ENCODE results near the gene KRTAP6-2. TPM values are rescaled to one million over a fixed set of nuclear protein-coding genes. Genes with fewer than 3 reads are reported as not detected.

The KRTAP6-2 gene
- total and polyA plus RNA-seq, 2 of the 8 experiments (the other 6 are each of a cell fraction or from before 2014, with no cell fraction given): not detected

DNA sequence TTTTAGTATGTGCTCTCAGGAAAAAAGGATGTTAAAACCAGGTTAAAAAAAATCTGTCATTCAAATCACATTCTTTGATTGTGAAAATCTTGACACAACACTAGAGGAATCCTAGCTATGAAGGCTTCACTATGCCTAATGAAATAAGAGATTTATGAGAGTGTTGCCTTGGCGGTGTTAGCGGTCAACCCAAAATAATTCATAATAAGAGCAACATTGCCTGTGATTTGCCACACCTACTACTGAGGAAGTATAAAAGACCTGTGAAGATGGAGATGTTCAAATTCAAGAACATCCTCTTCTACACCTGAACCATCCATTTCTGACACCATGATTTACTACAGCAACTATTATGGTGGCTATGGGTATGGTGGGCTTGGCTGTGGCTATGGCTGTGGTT is 17.4 kb upstream of the KRTAP6-2 start, which contains the start of gene KRTAP20-1:
KRTAP20-1 (plus strand) TSS at position 301 of the 400 bp plus-strand sequence; CDS start at position 331, 30 bp downstream.
- POLR2A ChIA-PET (ENCODE audit: partially characterized antibody): no interaction called here
- TF ChIP-seq CHD1 (IDR thresholded peaks at IDR 0.05; ENCODE audit: low read depth, low read length) (no peak), HDAC6 (IDR thresholded peaks at IDR 0.05; ENCODE audit: low read depth, low read length) (no peak), RFX5 (IDR thresholded peaks at IDR 0.05; ENCODE audit: borderline replicate concordance, low read depth, low read length) (no peak), GABPA (IDR thresholded peaks at IDR 0.05; ENCODE audit: borderline replicate concordance, insufficient read depth, low read length) (no peak), POLR2AphosphoS5 (IDR thresholded peaks at IDR 0.05; ENCODE audit: low read depth, low read length) (no peak), JUN (IDR thresholded peaks at IDR 0.05; ENCODE audit: low read depth, low read length) (no peak), KDM5A (IDR thresholded peaks at IDR 0.05; ENCODE audit: low read length) (no peak), TAF7 (optimal IDR thresholded peaks at IDR 0.05; ENCODE audit: borderline replicate concordance, low read depth, low read length) (no peak), SIN3A (conservative IDR thresholded peaks at IDR 0.05 in 1 of 2, IDR thresholded peaks at IDR 0.05 in 1 of 2; ENCODE audit: low read depth in 1 of 2, low read length in 2 of 2) (no peak), TAF1 (IDR thresholded peaks at IDR 0.05; ENCODE audit: low read depth, low read length) (no peak), RBBP5 (IDR thresholded peaks at IDR 0.05; ENCODE audit: borderline replicate concordance, low read depth, low read length) (no peak)
- TF ChIP-seq, protein P1, sequence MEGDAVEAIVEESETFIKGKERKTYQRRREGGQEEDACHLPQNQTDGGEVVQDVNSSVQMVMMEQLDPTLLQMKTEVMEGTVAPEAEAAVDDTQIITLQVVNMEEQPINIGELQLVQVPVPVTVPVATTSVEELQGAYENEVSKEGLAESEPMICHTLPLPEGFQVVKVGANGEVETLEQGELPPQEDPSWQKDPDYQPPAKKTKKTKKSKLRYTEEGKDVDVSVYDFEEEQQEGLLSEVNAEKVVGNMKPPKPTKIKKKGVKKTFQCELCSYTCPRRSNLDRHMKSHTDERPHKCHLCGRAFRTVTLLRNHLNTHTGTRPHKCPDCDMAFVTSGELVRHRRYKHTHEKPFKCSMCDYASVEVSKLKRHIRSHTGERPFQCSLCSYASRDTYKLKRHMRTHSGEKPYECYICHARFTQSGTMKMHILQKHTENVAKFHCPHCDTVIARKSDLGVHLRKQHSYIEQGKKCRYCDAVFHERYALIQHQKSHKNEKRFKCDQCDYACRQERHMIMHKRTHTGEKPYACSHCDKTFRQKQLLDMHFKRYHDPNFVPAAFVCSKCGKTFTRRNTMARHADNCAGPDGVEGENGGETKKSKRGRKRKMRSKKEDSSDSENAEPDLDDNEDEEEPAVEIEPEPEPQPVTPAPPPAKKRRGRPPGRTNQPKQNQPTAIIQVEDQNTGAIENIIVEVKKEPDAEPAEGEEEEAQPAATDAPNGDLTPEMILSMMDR (IDR thresholded peaks at IDR 0.05; ENCODE audit: control extremely low read depth in 1 of 3, insufficient read depth in 1 of 3, low read depth in 1 of 3, low read length in 3 of 3): no peak

More for the DNA sequence above, 17.4 kb upstream of the KRTAP6-2 start, which contains the start of gene KRTAP20-1:
- Histone ChIP-seq H2BK15ac (ENCODE audit: low read length) (no peak within 1 kb of the TSS), H3K4me1 (replicated peaks in 1 of 4; ENCODE audit: control insufficient read depth in 3 of 4, insufficient read depth in 4 of 4, low read length in 3 of 4) (no peaks in the 10 kb centered on the region), H3K14ac (ENCODE audit: insufficient read length) (no peak within 1 kb of the TSS), H2AFZ (ENCODE audit: low read length) (no peak within 1 kb of the TSS), H3K23ac (ENCODE audit: insufficient read length) (no peak within 1 kb of the TSS), H3K23me2 (ENCODE audit: low read depth, low read length) (no peaks in the 10 kb centered on the region), H3K27ac (ENCODE audit: low read depth, low read length) (no peak within 1 kb of the TSS), H2AK5ac (ENCODE audit: low read depth, low read length) (no peak within 1 kb of the TSS), H4K20me1 (replicated peaks in 1 of 2; ENCODE audit: control insufficient read depth in 1 of 2, insufficient read depth in 2 of 2, low read length in 2 of 2) (no peaks in the 10 kb centered on the region), H3K56ac (replicated peaks; ENCODE audit: insufficient read length, low read depth, low read length) (no peak within 1 kb of the TSS), H3K4ac (replicated peaks; ENCODE audit: insufficient read length, low read depth, low read length) (no peak within 1 kb of the TSS), H2BK5ac (ENCODE audit: low read depth, low read length) (no peak within 1 kb of the TSS), H3K27me3 (replicated peaks in 1 of 4; ENCODE audit: control insufficient read depth in 3 of 4, extremely low read depth in 1 of 4, insufficient read depth in 3 of 4, low read length in 3 of 4) (no peaks in the 10 kb centered on the region), H3K9ac (replicated peaks in 1 of 4; ENCODE audit: extremely low read depth in 1 of 4, low read depth in 3 of 4, low read length in 3 of 4) (no peak within 1 kb of the TSS), H3K4me2 (ENCODE audit: insufficient read depth in 1 of 2, low read depth in 2 of 2, low read length in 2 of 2) (no peak within 1 kb of the TSS), H4K5ac (ENCODE audit: insufficient read length, low read depth, low read length) (no peak within 1 kb of the TSS), H3K79me1 (ENCODE audit: low read depth, low read length) (no peaks in the 10 kb centered on the region), H4K8ac (ENCODE audit: extremely low read depth, insufficient read depth, low read length) (no peak within 1 kb of the TSS), H3K79me2 (ENCODE audit: control insufficient read depth in 1 of 2, insufficient read depth in 2 of 2, low read length in 2 of 2) (no peaks in the 10 kb centered on the region), H2BK20ac (ENCODE audit: low read length) (no peak within 1 kb of the TSS), H2BK120ac (replicated peaks; ENCODE audit: low read depth, low read length) (no peak within 1 kb of the TSS), H3K4me3 (ENCODE audit: extremely low read depth in 1 of 4, insufficient read depth in 2 of 4, low read depth in 3 of 4, low read length in 4 of 4) (no peak within 1 kb of the TSS), H3K18ac (ENCODE audit: extremely low read depth, low read length) (no peak within 1 kb of the TSS), H2BK12ac (ENCODE audit: low read depth, low read length) (no peak within 1 kb of the TSS), H4K91ac (replicated peaks; ENCODE audit: insufficient read length, low read length) (no peak within 1 kb of the TSS), H3K9me3 (ENCODE audit: insufficient read depth in 2 of 2, low read depth in 1 of 2, low read length in 1 of 2) (no peaks in the 10 kb centered on the region; a peak in 1 of 4 replicates), H3K36me3 (ENCODE audit: control insufficient read depth in 2 of 4, insufficient read depth in 4 of 4, low read length in 3 of 4) (no peaks in the 10 kb centered on the region)
- CTCF ChIA-PET (ENCODE audit: partially characterized antibody): interaction anchor here (1.5 kb wide), 1 partner anchor 10 kb away, joined by 4 read pairs; no protein-coding TSS in a partner anchor
- WGBS, 2 experiments (ENCODE audit: extremely low coverage in 1 of 2, insufficient coverage in 1 of 2, insufficient read length in 1 of 2, insufficient replicate concordance in 2 of 2, low coverage in 1 of 2, low lambda C conversion rate in 2 of 2, missing lambda C conversion rate in 1 of 2): 100% methylated on average over 2 of the region's 2 CpGs; no CpG with 5 or more reads in 1 of the 2 experiments
- FAIRE-seq: no peak
- DNase-seq (ENCODE audit: low read depth in 1 of 2, low spot score in 2 of 2): no peak
